Stimulated activated CD8-positive, alpha-beta memory T cell treated with anti-CD3 and anti-CD28 coated beads, Interleukin-4, amount 100 ng/mL, for 1 hour (primary cell): Measurements from ENCODE around the gene PATE4.

ENCODE experiments used
- DNase-seq, 2 donors: peaks; one replicate each; pipeline ENCODE4 v3.0.0-alpha.2; 2020; ENCODE audit warnings: low read depth in 2 of 2, low spot score in 1 of 2

PATE4 gene

DNA sequence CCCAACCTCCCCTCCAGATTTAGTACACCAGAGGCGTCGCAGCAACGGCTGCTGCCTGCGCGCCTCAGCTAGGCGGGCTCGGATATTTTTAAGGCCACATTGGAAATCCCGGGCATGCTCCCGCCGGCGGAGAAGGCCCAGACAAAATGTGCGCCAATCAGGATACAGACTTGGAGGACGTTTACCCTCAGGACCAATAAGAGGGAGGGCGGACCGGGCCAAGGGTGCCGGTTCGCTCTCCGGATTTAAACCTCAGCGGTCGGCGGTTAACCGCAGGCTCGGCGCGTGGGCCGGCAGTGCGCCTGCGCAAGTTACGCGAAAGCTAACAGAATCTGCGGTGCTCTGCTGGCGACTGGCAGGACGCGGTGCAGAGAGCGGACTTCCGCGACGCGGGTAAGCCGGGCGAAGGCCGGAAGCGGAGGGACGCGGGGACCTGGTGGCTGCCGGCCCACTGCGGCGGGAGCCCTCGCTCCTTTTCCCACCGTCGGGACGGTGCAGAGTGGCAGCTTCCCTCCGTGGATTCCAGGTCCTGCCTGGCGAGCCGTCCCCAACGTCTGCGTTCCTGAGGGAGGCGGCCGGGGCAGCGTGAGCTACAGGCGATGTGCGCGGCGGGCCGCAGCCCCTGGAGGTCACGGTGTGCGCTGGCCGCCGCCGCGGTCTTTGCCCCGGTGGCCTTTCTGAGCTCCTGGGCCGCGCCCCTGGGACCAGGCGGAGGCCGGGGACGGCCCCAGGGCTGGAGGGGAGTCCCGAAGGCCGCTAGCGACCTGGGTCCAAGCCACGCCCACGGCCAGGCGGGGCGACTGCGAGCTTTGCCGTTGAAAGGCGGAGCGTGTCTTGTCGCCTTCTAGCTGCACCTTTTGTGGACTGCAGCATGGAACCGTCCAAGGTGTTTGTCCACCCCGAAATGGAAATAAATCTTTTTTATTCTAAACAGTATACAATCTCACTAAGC is 54.5 kb downstream of the PATE4 start, which contains the start of gene HYLS1:
Gene HYLS1 (plus strand): TSS at position 296 of the 952 bp plus-strand sequence. CDS start 11,701 bp downstream, outside the sequence.
- DNase-seq, result peak; percentile 81 to 85
